ENCODE results near the gene CACNB2.
"Not testable (repeated sequence)": the region's sequence is repeated elsewhere in the genome, so short reads cannot be mapped to it uniquely, and the experiment has no call there.

Gene CACNB2

DNA sequence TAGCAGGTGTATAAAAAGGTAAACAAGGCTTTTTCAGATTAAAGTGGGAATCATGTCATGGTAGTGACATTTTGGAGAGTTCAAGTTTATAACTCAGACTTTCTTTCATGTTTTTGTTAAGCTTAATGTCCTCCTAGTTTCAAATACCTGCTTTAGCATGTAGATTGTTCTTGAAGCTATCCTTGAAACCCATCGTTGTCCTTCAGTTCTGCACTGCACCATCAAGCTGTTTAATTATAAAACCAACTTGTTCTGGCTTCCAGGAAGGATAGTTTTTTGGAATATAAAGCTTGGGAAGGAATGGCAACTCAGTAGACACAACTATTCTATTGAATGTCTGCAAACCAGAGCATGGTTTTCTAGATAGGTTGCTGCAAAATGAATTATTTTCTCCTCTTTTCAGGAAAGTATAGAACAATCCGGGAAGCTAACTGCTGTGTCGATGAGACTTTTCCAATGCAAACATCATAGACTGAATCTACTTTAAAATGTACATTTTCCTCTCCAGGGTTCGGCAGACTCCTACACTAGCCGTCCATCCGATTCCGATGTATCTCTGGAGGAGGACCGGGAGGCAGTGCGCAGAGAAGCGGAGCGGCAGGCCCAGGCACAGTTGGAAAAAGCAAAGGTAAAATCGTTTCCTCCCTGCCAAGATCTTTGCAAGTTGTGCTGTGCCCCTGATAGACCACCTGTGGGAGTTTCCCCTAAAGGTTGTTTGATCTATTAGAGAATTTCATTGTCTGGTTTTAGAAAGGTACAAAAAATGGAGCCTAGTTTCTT, 261.4 kb downstream of the CACNB2 start:
- no peak for DNase-seq (ENCODE audit: low spot score)

DNA sequence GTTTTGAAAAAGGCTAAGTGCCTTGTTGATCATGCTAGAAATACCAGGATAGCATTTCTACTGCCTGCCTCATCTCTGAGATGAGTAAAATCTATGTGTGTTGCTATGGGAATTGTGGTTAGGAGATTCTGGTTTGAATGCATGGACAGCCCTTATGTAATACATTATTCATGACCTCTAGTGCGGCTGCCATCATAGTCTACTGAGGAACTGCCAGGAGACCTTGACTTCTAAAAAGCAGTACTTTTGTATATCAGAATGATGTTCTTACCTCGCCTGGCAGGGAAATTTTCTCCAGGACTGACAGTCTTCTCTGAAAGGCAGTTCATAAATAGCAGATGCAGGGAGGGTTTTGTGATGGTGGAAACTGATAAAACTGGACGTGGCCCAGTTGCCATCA, 262.6 kb downstream of the CACNB2 start:
- no peak for DNase-seq (ENCODE audit: low spot score)

DNA sequence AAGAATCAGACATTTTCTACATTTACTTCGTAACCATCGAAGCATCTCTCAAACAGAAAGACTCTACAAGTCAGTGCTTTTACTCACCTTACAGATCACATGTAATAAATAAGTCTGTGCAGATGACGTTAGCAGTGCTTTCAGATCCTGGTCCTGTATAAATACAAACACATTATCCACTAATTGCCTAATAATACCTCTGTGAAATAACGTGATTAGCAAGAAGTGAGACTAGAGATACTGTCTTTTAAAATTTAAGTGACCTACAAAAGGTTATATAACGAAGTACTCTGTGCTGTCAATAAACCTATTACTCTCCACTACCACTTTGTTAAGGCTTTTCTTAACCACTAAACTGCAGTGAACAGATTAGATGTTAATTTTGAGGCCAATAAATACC, 264.3 kb downstream of the CACNB2 start:
- no peak for DNase-seq (ENCODE audit: low spot score)

DNA sequence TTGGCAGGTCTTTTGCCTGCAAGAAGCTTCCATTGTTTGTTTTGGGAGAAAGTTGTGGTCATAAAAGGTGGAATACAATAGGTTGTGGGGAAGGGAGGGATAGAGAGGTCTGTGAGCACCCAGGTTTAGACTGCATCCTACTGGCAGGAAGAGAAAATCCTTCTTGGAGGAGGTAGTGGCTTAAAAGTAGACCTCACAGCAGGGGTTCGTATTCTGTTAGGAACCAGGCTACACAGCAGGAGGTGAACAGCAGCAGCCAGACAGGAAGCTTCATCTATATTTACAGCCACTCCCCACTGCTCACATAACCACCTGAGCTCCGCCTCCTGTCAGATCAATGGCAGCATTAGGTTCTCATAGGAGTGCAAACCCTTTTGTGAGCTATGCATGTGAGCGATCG, 265.9 kb downstream of the CACNB2 start:
- no peak for DNase-seq (ENCODE audit: low spot score)

DNA sequence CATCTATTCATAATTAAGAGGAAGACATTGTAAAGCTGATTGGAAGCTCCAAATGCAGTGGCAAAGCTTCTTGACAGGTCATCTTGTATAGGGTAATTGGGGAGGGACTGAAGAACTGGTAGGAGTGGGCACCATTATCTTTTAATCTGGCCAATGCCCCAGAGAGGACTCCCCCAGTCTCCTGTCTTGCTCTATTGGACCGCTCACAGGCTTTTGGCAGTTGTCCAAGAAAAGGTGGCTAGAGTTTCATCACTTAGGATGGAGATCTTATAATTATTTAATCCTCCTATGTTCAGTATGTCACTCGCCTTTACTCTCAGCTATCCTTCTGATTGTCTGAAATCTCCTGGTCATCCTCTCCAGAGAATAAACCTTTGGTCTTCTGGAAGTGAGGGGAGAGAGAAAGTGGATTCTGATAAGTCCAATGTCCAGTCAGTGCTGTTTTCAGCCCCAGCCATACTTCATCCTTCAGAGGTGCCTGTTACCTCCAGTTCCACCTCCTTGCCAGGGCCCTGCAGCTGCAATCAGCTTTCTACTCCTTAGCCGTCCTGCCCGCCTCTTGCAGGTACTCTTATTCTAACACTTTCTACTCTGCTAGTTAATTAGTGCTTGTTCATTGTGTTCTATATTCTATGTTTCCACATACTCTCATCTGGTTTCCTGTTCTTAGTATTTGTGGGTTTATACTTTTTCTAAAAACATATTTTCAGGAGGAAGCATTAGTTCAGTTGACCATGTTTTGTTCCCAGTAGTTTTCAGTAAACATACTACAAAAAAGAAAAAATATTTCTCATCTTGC, 269.6 kb downstream of the CACNB2 start:
- no peak for DNase-seq (ENCODE audit: low spot score)

DNA sequence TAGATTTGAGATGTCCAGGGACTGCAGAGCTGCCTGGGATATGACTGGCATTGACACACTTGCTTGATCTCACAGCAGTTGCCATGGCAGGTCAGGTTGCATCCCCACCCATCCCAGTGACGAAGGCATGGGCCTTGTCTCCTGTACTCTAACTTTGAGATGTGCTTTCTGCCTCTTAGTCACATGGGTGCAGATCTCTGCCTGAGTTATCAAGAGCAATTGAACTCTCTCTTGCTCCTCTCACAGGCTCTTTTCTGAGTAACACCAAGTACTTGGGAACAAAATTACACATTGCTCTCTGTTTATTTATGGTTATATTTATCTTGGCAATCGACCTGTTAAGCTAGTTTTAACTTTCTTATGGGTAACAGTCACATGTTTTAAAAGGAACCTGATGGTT, 273.8 kb downstream of the CACNB2 start:
- no peak for DNase-seq (ENCODE audit: low spot score)

DNA sequence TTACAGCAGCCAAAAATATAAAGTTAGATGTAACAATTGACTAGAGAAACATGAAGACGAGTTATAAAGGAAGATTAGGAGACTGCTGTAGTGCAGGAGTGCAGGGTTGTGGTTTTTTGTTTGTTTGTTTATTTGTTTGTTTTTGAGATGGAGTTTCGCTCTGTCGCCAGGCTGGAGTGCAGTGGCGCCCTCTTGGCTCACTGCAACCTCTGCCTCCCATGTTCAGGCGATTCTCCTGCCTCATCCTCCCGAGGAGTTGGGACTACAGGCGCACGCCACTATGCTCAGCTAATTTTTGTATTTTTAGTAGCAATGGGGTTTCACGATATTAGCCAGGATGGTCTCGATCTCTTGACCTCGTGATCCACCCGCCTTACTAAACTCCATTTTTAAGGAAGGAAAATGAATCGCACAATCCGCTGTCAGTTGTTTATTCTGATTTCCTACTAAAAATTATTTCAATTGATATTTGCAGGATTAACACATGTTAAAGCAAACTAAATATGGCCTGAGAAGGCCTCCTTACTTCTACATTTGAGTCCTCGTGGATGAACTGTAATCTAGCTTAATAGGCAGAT, 277.8 kb downstream of the CACNB2 start:
- no peak for DNase-seq (ENCODE audit: low spot score)

DNA sequence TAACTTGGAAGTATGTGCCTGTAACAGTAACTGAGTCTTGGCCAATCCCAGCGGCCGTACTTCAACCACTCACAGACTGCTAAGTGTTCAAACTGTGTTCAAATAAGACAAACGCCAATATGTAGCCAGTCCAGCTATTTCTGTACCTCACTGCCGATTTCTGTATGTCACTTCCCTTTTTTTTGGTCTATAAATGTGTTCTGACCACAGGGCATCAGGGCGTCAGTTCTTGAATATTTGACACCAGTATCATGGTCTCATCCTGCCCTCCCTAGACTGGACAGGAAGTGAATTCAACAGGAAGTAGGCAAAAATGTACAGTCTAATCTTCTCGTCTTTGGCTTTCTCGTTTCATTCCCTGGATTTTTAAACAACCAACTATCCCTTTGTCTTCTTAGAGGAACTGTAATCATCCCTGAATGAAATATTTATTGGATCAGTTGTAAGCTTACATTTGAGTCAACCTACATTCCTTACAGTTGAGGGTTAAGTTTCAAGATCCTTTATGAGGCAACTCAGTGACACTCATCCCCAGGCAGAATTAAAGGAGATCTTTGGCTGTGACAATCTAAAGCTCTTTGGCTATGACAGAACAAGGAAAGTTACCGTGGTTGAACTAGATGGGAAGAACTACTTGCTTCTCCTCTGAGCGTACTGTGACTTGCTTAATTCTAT, 278.5 kb downstream of the CACNB2 start:
- DNase-seq (ENCODE audit: low spot score), result no peak

DNA sequence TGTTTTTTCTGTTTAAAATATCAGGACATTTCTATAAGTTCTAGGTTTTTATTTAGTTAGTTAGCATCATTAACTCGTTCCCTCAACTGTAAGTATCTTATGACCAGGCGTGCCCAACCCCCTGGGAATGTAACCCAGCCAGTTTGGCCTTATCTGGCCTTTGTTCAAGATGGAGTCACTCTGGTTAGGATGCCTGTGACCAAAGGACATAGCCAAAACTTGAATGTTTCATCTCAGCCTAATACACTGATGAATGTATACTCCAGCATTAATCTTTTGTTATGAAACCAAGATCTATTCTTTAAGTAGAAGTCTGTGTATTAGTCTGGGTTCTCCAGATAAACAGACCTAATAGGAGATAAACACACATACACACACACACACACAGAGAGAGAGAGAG, 279.7 kb downstream of the CACNB2 start:
- no peak for DNase-seq (ENCODE audit: low spot score)

DNA sequence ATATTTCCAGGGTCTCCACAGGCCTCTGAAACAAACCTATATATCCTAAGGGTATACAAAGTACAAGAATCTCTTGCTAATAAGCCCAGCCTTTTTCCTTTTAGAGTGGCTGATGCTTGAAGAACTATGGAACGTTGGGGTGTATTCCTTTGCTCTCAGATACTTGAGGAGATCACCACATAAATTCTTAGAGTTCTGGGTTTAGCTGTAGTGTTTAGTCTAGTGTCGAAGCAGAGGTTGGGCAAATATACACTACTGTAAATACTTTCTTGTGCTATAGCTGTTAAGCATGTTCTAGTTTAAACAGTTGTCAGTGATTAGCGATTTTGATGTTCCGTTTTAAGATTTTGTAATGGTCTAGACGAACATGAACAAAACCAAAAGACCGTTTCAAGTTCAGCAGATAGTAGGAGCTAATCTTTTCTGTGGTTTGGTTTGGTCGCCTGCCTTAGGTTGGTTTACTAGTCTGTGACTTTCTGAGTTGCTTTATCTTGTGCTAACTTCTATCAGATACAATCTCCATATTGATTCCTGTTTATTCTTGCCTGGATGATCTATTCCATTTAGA, 281.6 kb downstream of the CACNB2 start:
- DNase-seq (ENCODE audit: low spot score), result no peak

DNA sequence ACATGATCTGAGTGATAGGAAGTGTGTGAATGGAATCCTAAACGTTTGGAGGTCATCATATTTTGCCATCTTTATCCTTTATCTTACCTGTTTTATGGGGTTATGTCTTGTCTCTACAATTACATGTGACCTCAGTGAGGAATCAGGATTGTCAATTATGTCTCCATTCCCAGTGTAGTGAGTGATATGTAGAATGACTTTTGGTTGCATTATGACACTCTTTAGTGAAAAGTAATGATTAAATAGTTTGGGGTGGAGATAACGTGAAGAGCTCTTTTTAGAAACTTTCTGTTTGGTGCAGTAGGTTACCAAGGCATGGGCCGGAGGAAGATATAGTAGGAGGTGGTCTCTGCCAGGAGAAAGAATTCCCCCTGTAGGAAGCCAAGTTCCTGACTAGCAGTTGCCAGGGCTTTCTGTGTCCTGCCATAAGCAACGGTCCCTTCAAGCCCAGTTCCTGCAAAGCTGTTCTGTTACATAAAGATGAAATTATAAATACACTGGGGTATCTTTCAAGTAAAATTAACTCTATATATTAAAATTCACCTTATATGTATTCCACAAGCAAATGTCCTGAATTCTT, 282.9 kb downstream of the CACNB2 start:
- DNase-seq (ENCODE audit: low spot score), result no peak

DNA sequence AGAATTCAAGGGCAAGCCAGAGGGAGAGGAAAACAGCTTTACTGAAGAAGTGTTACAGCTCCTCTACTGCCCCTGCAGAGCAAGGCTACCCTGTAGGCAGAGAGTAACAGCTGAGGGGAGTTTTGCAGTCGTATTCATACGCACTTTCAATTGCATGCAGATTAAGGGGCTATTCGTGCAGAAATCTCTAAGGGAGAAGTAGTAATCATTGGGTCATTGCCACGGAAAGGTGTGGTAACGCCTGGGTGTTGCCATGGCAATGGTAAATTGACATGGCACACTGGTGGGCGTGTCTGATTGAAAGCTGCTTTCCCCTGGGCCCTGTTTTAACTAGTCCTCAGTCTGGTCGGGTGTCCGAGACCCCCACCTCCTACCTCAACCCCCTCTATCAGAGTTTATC, 284.0 kb downstream of the CACNB2 start:
- no peak for DNase-seq (ENCODE audit: low spot score)

DNA sequence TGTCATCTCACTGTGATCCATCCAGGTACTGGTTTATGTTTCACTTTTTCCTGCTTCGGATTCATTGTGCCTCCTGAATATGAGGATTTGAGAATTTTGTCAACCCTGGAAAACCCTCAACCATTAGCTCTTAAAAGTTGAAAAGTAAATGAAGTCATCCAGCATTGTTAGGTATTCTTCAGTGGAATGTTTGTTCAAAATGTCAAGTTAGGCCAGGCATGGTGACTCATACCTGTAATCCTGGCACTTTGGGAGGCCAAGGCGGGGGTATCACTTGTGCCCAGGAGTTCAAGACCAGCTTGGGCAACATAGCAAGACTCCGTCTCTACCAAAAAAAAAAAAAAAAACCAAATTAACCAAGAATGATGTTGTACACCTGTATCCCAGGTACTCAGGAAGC, 289.1 kb downstream of the CACNB2 start:
- DNase-seq (ENCODE audit: low spot score), result no peak

DNA sequence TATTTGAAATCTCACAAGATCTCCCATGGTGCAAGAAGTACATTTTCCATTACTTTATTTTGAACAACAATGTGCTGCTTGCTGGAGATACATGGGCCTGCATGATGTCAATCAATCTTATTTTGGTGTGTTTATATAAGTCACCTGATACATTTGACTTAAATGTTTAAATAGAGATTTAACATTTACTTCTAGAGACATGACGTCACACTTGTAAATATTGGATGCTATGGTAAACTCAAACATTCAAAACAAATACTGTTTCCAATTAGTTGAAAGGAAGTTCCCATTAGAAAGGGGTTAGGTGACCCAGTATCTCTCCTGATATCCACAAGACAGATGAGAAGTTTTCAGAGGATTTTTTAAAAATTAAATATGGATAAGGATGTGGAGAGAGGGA, 296.7 kb downstream of the CACNB2 start:
- DNase-seq (ENCODE audit: low spot score), result no peak

DNA sequence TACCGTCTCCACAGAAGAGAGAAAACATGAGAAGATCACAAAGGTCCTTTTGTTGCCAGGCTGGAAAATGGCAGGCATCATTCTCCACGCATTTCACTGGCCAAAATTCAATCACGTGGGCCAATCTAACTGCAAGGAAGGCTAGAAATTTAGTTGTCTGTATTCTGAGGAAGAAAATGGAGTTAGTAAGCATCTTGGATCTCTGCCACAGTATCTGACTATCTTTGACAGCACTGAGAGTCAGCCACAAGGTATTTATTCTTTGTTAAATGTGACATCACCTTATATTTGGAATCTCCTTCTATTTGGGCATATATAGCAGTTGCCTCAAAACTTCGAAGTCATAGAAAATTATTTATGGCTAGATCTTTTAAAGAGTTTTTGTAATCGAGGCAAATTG, 297.3 kb downstream of the CACNB2 start:
- no peak for DNase-seq (ENCODE audit: low spot score)

DNA sequence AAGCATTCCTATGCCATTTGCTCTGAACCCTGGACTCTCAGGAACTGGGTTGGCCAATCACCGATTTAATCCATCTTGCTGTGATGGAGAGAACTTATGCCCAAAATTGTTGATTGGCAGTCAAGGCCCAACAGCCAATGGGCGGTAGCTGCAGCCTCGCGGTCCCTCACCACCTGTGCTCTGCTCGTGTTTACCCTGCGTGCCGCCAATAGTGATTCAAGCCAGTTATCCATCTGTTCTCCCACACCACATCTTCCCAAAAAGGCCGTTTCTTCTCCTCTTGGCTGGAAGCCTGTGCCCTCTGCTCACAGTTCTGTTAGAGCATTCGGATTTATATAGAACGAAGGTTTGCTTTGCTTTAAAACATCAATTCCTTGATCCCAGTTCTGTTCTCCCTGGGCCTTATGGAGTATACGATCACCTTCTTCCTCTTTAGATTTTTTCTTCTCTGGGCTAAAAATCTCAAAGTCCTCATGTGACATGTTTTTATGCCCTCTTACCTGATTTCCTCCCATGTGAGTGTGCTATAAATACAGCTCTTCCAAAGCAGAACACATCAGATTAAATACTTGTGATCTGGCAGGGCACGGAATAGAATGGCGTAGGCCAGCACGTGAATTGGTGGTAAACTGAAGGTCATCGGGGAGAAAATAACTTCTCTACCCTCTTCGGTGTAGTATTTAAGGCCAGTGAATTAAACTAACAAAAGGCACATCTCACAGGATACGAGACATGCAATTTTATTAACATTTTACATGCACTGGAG, 298.3 kb downstream of the CACNB2 start:
- DNase-seq (ENCODE audit: low spot score), result no peak

DNA sequence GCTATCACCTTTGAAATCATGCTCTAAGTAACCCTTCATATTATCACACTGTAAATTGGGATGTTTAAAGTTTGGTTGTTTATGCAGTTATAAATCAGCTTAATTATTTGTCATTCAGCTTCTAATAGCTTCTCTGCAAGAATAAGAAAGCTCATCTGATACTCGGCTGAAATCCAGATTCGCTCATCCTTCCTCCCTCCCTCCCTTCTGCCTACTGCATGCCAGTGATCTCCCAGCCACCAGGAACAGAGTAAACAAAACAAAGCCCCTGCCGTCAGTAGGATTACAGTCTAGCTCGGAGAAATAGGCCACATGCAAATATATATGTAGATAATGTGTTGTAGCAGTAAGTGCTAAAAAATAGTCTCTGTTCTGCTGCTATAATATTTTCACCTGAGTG, 299.4 kb downstream of the CACNB2 start:
- no peak for DNase-seq (ENCODE audit: low spot score)

DNA sequence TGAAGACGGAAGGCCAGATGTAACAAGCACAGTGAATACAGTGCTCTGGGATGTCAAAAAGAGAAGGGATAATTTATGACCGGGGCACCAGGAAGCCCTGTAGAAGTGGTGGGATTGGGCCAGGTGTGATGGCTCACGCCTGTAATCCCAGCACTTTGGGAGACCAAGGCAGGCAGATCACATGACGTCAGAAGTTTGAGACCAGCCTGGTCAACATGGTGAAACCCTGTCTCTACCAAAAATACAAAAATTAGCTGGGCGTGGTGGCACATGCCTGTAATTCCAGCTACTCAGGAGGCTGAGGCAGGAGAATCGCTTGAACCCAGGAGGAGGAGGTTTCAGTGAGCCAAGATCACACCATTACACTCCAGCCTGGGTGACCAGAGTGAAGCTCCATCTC, 305.4 kb downstream of the CACNB2 start:
- not testable (repeated sequence) for DNase-seq (ENCODE audit: low spot score)

DNA sequence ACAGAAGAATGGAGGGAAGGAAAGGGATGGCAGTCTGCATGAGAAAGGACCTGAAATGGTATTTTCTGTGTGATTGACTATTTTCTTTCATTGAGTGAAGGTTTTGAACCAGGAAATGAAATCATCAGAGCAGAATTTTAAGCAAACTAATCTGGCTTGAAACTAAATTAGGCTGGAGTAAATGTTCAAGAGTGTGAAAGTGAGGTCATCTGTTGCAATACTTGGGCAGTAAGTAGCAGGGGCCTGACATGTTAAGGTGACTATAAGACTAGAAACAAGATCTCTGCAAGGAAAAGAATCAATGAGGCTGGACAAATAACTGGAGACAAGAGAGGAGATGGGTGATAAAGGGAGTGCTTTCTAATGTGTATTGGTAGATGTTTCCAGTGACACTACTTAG, 306.0 kb downstream of the CACNB2 start:
- DNase-seq (ENCODE audit: low spot score), result no peak

DNA sequence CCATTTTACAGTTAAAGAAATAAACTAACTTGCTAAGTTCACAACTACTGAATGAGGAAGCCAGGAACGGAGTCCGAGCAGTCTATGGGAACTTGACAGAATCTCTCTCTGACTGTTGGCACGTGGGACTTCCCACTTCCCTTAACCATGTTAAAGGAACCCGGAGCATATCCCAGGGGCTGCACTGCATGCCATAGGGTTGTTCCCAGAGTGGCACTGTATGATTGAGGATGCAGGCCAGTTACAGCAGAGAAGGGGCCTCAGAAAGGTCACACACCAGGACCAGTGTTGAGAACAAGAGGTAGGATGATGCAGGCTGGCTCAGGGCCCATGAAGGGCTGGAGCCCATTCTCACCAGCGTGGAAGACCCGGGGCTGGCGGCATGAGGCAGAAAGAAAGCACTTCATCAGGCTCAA, 309.4 kb downstream of the CACNB2 start:
- no peak for DNase-seq (ENCODE audit: low spot score)

DNA sequence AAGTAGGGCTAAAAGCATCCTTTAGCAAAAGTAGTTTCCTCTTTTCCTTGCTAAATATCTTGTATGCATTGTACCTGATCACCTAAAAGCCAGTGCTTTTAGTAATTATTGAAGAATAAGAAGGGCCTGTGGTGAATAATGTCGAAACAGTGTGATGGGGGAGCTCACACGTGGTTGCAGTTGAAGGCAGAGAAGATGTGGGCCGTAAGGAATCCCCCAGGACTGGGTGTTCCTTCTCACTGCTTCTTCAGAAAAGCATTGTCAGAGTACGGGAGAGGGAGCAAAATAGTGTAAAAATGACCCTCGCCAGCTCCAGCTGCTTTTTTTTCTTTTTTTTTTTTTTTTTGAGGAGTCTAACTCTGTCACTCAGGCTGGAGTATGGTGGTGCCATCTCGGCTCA, 310.1 kb downstream of the CACNB2 start:
- no peak for DNase-seq (ENCODE audit: low spot score)

All from activated CD4-positive, alpha-beta T cell treated with anti-CD3 and anti-CD28 coated beads, Interleukin-2, Interleukin-4, amounts not matched to agents 100 ng/mL and 50 ng/mL, durations not matched to agents 16 hours and 8 hours (primary cell).